WTC11 (cell line): ENCODE measurements around the gene PDE3B.

Experiments used
- JUN ChIP-seq: sonication (generic); formaldehyde crosslinking; IDR thresholded peaks from 2 replicates; pipeline ENCODE4 v1.8.0; 2023; ENCODE audit warnings: mild to moderate bottlenecking, missing genetic modification reagents
- MAX ChIP-seq: sonication (generic); formaldehyde crosslinking; IDR thresholded peaks from 2 replicates; pipeline ENCODE4 v1.8.0; 2022; ENCODE audit warnings: mild to moderate bottlenecking, missing genetic modification reagents
- MXD4 ChIP-seq: fragments of 250-450 bp; sonication (Bioruptor Pico); IDR thresholded peaks from 2 replicates; pipeline ENCODE4 v1.8.0; 2021; ENCODE audit warnings: mild to moderate bottlenecking, moderate library complexity, borderline replicate concordance
- NFYB ChIP-seq: sonication (generic); formaldehyde crosslinking; conservative IDR thresholded peaks from 2 replicates; pipeline ENCODE4 v1.8.0; 2022; ENCODE audit warnings: low read depth, missing genetic modification reagents
- SP1 ChIP-seq: sonication (generic); formaldehyde crosslinking; conservative IDR thresholded peaks from 2 replicates; pipeline ENCODE4 v1.8.1; 2022; ENCODE audit warnings: missing genetic modification reagents

GRCh38 chr11:14609902-14610301, 33.7 kb upstream of the PDE3B start:
- TF ChIP-seq JUN (CRISPR knock-in tag), result no peak
- TF ChIP-seq SP1 (CRISPR knock-in tag), result no peak
- TF ChIP-seq MXD4 (CRISPR knock-in tag), result no peak
- TF ChIP-seq MAX (CRISPR knock-in tag), result no peak
- TF ChIP-seq NFYB (CRISPR knock-in tag), result no peak
